ENCODE results near the gene C1QL4. TPM values are rescaled to one million over a fixed set of nuclear protein-coding genes. Genes with fewer than 3 reads are reported as not detected.

The C1QL4 gene
- total RNA-seq, 1 experiment from 2014 or later, result 2.1 TPM

GRCh38 chr12:49339464-49339861 is 2.5 kb upstream of the C1QL4 start:
- no peak overlapping the region for H3K27ac ChIP-seq (ENCODE audit: low read length)
- in situ Hi-C loops (cut with HindIII; ENCODE audit: low pct_unique_long_range_greater_than_20kb, low sequenced_read_pairs) (no loop called here), intact Hi-C loops (cut with micrococcal nuclease; ENCODE audit: unreplicated experiment) (loop anchor here (5.0 kb wide), 1 partner anchor 52 kb away; no protein-coding TSS in a partner anchor)
- peaks cover 10% of the 10 kb centered on the region for H3K4me1 ChIP-seq (ENCODE audit: control insufficient read depth, insufficient read depth, low read length)
- DNase-seq (ENCODE audit: low read depth, low spot score) (no peak), ATAC-seq (no peak)
- BruUV-seq (replicated peaks), result no TSS peak
- H3K4me3 ChIP-seq (ENCODE audit: low read depth in 2 of 2, low read length in 2 of 2), result no peak overlapping the region
- TF ChIP-seq CTCF (IDR thresholded peaks at IDR 0.05) (no peak), REST (IDR thresholded peaks at IDR 0.05; ENCODE audit: insufficient read depth in 1 of 2, low read depth in 2 of 2, low read length in 1 of 2) (no peak), TCF7L2 (IDR thresholded peaks at IDR 0.05; ENCODE audit: low read depth, low read length) (no peak), SIN3A (IDR thresholded peaks at IDR 0.05; ENCODE audit: borderline replicate concordance, insufficient read depth, low read depth, low read length) (no peak), POLR2AphosphoS5 (IDR thresholded peaks at IDR 0.05; ENCODE audit: low read depth, low read length) (no peak)
- POLR2A ChIA-PET, result interaction anchor here (0.7 kb wide), 1 partner anchor 208 kb away, joined by 4 read pairs; no protein-coding TSS in a partner anchor
- CTCF ChIA-PET, result interaction anchor here (0.5 kb wide), 1 partner anchor 173 kb away, joined by 3 read pairs; no protein-coding TSS in a partner anchor
- H3K27me3 ChIP-seq (ENCODE audit: control insufficient read depth, insufficient read depth, low read length), result no peaks in the 10 kb centered on the region
- H3K9me3 ChIP-seq (ENCODE audit: control insufficient read depth, insufficient read depth, low read depth, low read length), result no peaks in the 10 kb centered on the region
- no peaks in the 10 kb centered on the region for H3K36me3 ChIP-seq (ENCODE audit: control insufficient read depth, insufficient read depth, low read length)

- H3K36me3 ChIP-seq (ENCODE audit: control insufficient read depth, insufficient read depth, low read length), result no peaks in the 10 kb centered on the region
- POLR2A ChIA-PET, result interaction anchor here (0.7 kb wide), 1 partner anchor 207 kb away, joined by 4 read pairs; no protein-coding TSS in a partner anchor
- BruUV-seq (replicated peaks), result no TSS peak
- H3K4me3 ChIP-seq (ENCODE audit: low read depth in 2 of 2, low read length in 2 of 2), result no peak overlapping the region
- in situ Hi-C loops (cut with HindIII; ENCODE audit: low pct_unique_long_range_greater_than_20kb, low sequenced_read_pairs), result no loop called here
- H3K9me3 ChIP-seq (ENCODE audit: control insufficient read depth, insufficient read depth, low read depth, low read length), result no peaks in the 10 kb centered on the region
- H3K4me1 ChIP-seq (ENCODE audit: control insufficient read depth, insufficient read depth, low read length), result peaks cover 10% of the 10 kb centered on the region
- no peak overlapping the region for H3K27ac ChIP-seq (ENCODE audit: low read length)
- CTCF ChIA-PET, result interaction anchor here (2.6 kb wide), 1 partner anchor 8 kb away, joined by 11 read pairs; the partner anchor contains the start of gene DNAJC22
- intact Hi-C loops (cut with micrococcal nuclease; ENCODE audit: unreplicated experiment), result loop anchor here (5.0 kb wide), 1 partner anchor 52 kb away; no protein-coding TSS in a partner anchor
- DNase-seq (ENCODE audit: low read depth, low spot score) (no peak), ATAC-seq (no peak)
- no peak for TF ChIP-seq POLR2AphosphoS5 (IDR thresholded peaks at IDR 0.05; ENCODE audit: low read depth, low read length)
- TF ChIP-seq TCF7L2 (IDR thresholded peaks at IDR 0.05; ENCODE audit: low read depth, low read length), result no peak
- no peak for TF ChIP-seq SIN3A (IDR thresholded peaks at IDR 0.05; ENCODE audit: borderline replicate concordance, insufficient read depth, low read depth, low read length)
- no peak for TF ChIP-seq CTCF (IDR thresholded peaks at IDR 0.05)
- no peak for TF ChIP-seq REST (IDR thresholded peaks at IDR 0.05; ENCODE audit: insufficient read depth in 1 of 2, low read depth in 2 of 2, low read length in 1 of 2)
- H3K27me3 ChIP-seq (ENCODE audit: control insufficient read depth, insufficient read depth, low read length), result no peaks in the 10 kb centered on the region
Measured at GRCh38 chr12:49338830-49339463, 2.0 kb upstream of the C1QL4 start.

Data from Panc1 (cell line).